WERI-Rb-1 (cell line): ENCODE data around the gene CARS2.
"Not testable (repeated sequence)": the region's sequence is repeated elsewhere in the genome, so short reads cannot be mapped to it uniquely, and the experiment has no call there.

ENCODE experiments used
- DNase-seq: peaks from one replicate; pipeline ENCODE4 v3.0.0-alpha.2; 2020
- H3K27ac ChIP-seq: fragments of 250-450 bp; sonication (Bioruptor Pico); 2 replicates; pipeline ENCODE4 v1.5.1; 2020; ENCODE audit warnings: mild to moderate bottlenecking, moderate library complexity
- H3K27me3 ChIP-seq: fragments of 250-450 bp; sonication (Bioruptor Pico); 2 replicates; pipeline ENCODE4 v1.5.1; 2021; ENCODE audit warnings: mild to moderate bottlenecking, low read depth, moderate library complexity; ENCODE audit not compliant: insufficient read depth, severe bottlenecking
- H3K36me3 ChIP-seq: fragments of 250-450 bp; sonication (Bioruptor Pico); 2 replicates; pipeline ENCODE4 v1.5.1; 2020; ENCODE audit warnings: mild to moderate bottlenecking, moderate library complexity
- H3K4me3 ChIP-seq: 2 replicates; pipeline ENCODE4 v1.5.1; 2011; ENCODE audit warnings: low read depth, mild to moderate bottlenecking, control low read depth, low read length
- H3K9me3 ChIP-seq: fragments of 250-450 bp; sonication (Bioruptor Pico); 2 replicates; pipeline ENCODE4 v1.5.1; 2021; ENCODE audit warnings: mild to moderate bottlenecking, moderate library complexity; ENCODE audit not compliant: severe bottlenecking
- CTCF ChIP-seq: IDR thresholded peaks from 2 replicates; pipeline ENCODE4 v1.5.1; 2011; ENCODE audit warnings: low read depth, mild to moderate bottlenecking, control low read depth, inconsistent platforms, low read length

Gene CARS2

GRCh38 chr13:110734561-110734960 is 28.6 kb upstream of the CARS2 start:
- Histone ChIP-seq H3K27me3 (no peaks in the 10 kb centered on the region), H3K9me3 (no peaks in the 10 kb centered on the region), H3K4me3 (no peak overlapping the region), H3K27ac (no peak overlapping the region), H3K36me3 (no peaks in the 10 kb centered on the region)
- no peak for DNase-seq
- TF ChIP-seq CTCF: no peak

GRCh38 chr13:110731072-110731471 is 25.2 kb upstream of the CARS2 start:
- Histone ChIP-seq H3K4me3 (no peak overlapping the region), H3K9me3 (no peaks in the 10 kb centered on the region), H3K27ac (no peak overlapping the region), H3K27me3 (no peaks in the 10 kb centered on the region), H3K36me3 (no peaks in the 10 kb centered on the region)
- no peak for TF ChIP-seq CTCF
- no peak for DNase-seq

- Histone ChIP-seq H3K4me3 (no peak overlapping the region), H3K27ac (no peak overlapping the region), H3K9me3 (no peaks in the 10 kb centered on the region), H3K36me3 (peaks cover 8% of the 10 kb centered on the region), H3K27me3 (no peaks in the 10 kb centered on the region)
- DNase-seq: no peak
- no peak for TF ChIP-seq CTCF
These were observed 20.8 kb upstream of the CARS2 start for GRCh38 chr13:110726726-110727125.

- not testable (repeated sequence) for H3K9me3 ChIP-seq, H3K27me3 ChIP-seq, H3K27ac ChIP-seq, DNase-seq, H3K4me3 ChIP-seq
- peaks cover 12% of the 10 kb centered on the region for H3K36me3 ChIP-seq
These were observed 20.2 kb upstream of the CARS2 start for GRCh38 chr13:110726153-110726552.

GRCh38 chr13:110723598-110723997 is 17.7 kb upstream of the CARS2 start:
- no peak overlapping the region for H3K27ac ChIP-seq
- TF ChIP-seq CTCF: no peak
- peaks cover 34% of the 10 kb centered on the region for H3K36me3 ChIP-seq
- H3K4me3 ChIP-seq: no peak overlapping the region
- DNase-seq: no peak
- no peaks in the 10 kb centered on the region for H3K27me3 ChIP-seq
- no peaks in the 10 kb centered on the region for H3K9me3 ChIP-seq

GRCh38 chr13:110722971-110723370 is 17.1 kb upstream of the CARS2 start:
- Histone ChIP-seq H3K36me3 (peaks cover 34% of the 10 kb centered on the region), H3K27me3 (no peaks in the 10 kb centered on the region), H3K4me3 (no peak overlapping the region), H3K9me3 (no peaks in the 10 kb centered on the region), H3K27ac (no peak overlapping the region)
- DNase-seq: no peak
- TF ChIP-seq CTCF: no peak
